HepG2 (cell line): ENCODE measurements around the gene YY1. TPM values are rescaled to one million over a fixed set of nuclear protein-coding genes. Genes with fewer than 3 reads are reported as not detected.

Experiments used
- ATF1 ChIP-seq: IDR thresholded peaks from 2 replicates; pipeline ENCODE4 v1.6.1; 2016; ENCODE audit warnings: mild to moderate bottlenecking, control low read depth
- CREB3 ChIP-seq: sonication (generic); formaldehyde crosslinking; IDR thresholded peaks from 2 replicates; pipeline ENCODE4 v1.5.0; 2020; ENCODE audit warnings: missing genetic modification reagents
- CSRNP1 ChIP-seq: sonication (generic); formaldehyde crosslinking; IDR thresholded peaks from 2 replicates; pipeline ENCODE4 v1.8.1; 2023; ENCODE audit warnings: mild to moderate bottlenecking, missing genetic modification reagents
- HOMEZ ChIP-seq: IDR thresholded peaks from 2 replicates; pipeline ENCODE4 v1.6.1; 2016; ENCODE audit warnings: low read depth
- KLF15 ChIP-seq: sonication (generic); formaldehyde crosslinking; IDR thresholded peaks from 2 replicates; pipeline ENCODE4 v1.8.1; 2023; ENCODE audit warnings: borderline replicate concordance, mild to moderate bottlenecking, inconsistent platforms, missing genetic modification reagents, mixed read lengths
- POLR2AphosphoS2 ChIP-seq: IDR thresholded peaks from 2 replicates; pipeline ENCODE4 v1.6.1; 2011; ENCODE audit warnings: low read depth, low read length, improper control_type of control experiment
- PRMT3 ChIP-seq: sonication (generic); formaldehyde crosslinking; IDR thresholded peaks from 2 replicates; pipeline ENCODE4 v1.8.1; 2022; ENCODE audit warnings: low read depth, mild to moderate bottlenecking, moderate library complexity, missing genetic modification reagents, borderline replicate concordance
- ZFP1 ChIP-seq: IDR thresholded peaks from 2 replicates; pipeline ENCODE4 v1.6.1; 2016
- ZFP36 ChIP-seq: fragments of 150-350 bp; IDR thresholded peaks from 2 replicates; pipeline ENCODE4 v1.6.1; 2018; ENCODE audit warnings: borderline replicate concordance, low read length, low read depth; ENCODE audit not compliant: partially characterized antibody
- ZNF251 ChIP-seq: sonication (generic); formaldehyde crosslinking; IDR thresholded peaks from 2 replicates; pipeline ENCODE4 v1.9.0; 2021; ENCODE audit warnings: mild to moderate bottlenecking, missing genetic modification reagents
- ZNF431 ChIP-seq: sonication (generic); formaldehyde crosslinking; IDR thresholded peaks from 2 replicates; pipeline ENCODE4 v1.9.0; 2022; ENCODE audit warnings: missing genetic modification reagents, low read depth, mild to moderate bottlenecking, borderline replicate concordance
- ZNF441 ChIP-seq: sonication (generic); formaldehyde crosslinking; IDR thresholded peaks from 2 replicates; pipeline ENCODE4 v1.7.0; 2021; ENCODE audit warnings: missing genetic modification reagents, borderline replicate concordance
- ZNF546 ChIP-seq: sonication (generic); formaldehyde crosslinking; conservative IDR thresholded peaks from 2 replicates; pipeline ENCODE4 v1.8.1; 2023; ENCODE audit warnings: mild to moderate bottlenecking, missing genetic modification reagents
- polyA plus RNA-seq, 8 experiments: library from polyadenylated mRNA; depleted of rRNA in 3 of 8; stranded (reverse) in 7 of 8; unstranded in 1 of 8; fragments of >200 nt; fragmentation: Illumina TruSeq in 4 of 8; extraction: Trizol in 4 of 8; gene quantifications; 2 replicates each; pipeline versions ENCODE4 v1.2.1 to v1.2.3, GENCODE V29; 2011 to 2016; ENCODE audit warnings: low read depth in 4 of 8, missing spikeins in 1 of 8, mixed read lengths in 1 of 8; ENCODE audit not compliant: insufficient read depth in 1 of 8
- total RNA-seq, 5 experiments: library from RNA; depleted of rRNA; stranded (reverse); fragments of >200 nt; fragmentation: Illumina TruSeq; extraction: Trizol; gene quantifications; 2 replicates each; pipeline ENCODE4 v1.2.3, GENCODE V29; 2016; ENCODE audit warnings: low read depth in 1 of 5
- TF ChIP-seq, protein P1 (sequence below): sonication (generic); formaldehyde crosslinking; IDR thresholded peaks from 2 replicates; pipeline ENCODE4 v1.5.1; 2020; ENCODE audit warnings: missing genetic modification reagents, mild to moderate bottlenecking, borderline replicate concordance
- TF ChIP-seq, protein P2 (sequence below): sonication (generic); formaldehyde crosslinking; IDR thresholded peaks from 2 replicates; pipeline ENCODE4 v1.4.0; 2020; ENCODE audit warnings: missing genetic modification reagents
- TF ChIP-seq, protein P3 (sequence below): sonication (generic); formaldehyde crosslinking; IDR thresholded peaks from 2 replicates; pipeline ENCODE4 v1.4.0; 2020; ENCODE audit warnings: mild to moderate bottlenecking, low read depth, missing genetic modification reagents

YY1 gene
- total and polyA plus RNA-seq, 2 of the 13 experiments (the other 11 are each of a cell fraction or from before 2014, with no cell fraction given) = 29.4 to 68.1 TPM

- TF ChIP-seq CREB3 (CRISPR knock-in tag) (no peak), ZNF546 (CRISPR knock-in tag) (no peak), HOMEZ (CRISPR knock-in tag) (0 out of 2 replicates have a peak, but pooled peaks have one; percentile 50), ZNF441 (CRISPR knock-in tag) (0 out of 2 replicates have a peak, but pooled peaks have one; percentile 51), POLR2AphosphoS2 (no peak), CSRNP1 (CRISPR knock-in tag) (no peak), ZFP1 (CRISPR knock-in tag) (0 out of 2 replicates have a peak, but pooled peaks have one; percentile 37), ZFP36 (no peak), KLF15 (CRISPR knock-in tag) (no peak), ZNF251 (CRISPR knock-in tag) (no peak), PRMT3 (CRISPR knock-in tag) (no peak), ATF1 (CRISPR knock-in tag) (peak; percentile 38; the same call in 1 of the 2 replicates), ZNF431 (CRISPR knock-in tag) (peak; percentile 53; the same call in 1 of the 2 replicates)
- TF ChIP-seq, protein P1, sequence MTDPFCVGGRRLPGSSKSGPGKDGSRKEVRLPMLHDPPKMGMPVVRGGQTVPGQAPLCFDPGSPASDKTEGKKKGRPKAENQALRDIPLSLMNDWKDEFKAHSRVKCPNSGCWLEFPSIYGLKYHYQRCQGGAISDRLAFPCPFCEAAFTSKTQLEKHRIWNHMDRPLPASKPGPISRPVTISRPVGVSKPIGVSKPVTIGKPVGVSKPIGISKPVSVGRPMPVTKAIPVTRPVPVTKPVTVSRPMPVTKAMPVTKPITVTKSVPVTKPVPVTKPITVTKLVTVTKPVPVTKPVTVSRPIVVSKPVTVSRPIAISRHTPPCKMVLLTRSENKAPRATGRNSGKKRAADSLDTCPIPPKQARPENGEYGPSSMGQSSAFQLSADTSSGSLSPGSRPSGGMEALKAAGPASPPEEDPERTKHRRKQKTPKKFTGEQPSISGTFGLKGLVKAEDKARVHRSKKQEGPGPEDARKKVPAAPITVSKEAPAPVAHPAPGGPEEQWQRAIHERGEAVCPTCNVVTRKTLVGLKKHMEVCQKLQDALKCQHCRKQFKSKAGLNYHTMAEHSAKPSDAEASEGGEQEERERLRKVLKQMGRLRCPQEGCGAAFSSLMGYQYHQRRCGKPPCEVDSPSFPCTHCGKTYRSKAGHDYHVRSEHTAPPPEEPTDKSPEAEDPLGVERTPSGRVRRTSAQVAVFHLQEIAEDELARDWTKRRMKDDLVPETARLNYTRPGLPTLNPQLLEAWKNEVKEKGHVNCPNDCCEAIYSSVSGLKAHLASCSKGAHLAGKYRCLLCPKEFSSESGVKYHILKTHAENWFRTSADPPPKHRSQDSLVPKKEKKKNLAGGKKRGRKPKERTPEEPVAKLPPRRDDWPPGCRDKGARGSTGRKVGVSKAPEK (CRISPR knock-in tag) = no peak
- TF ChIP-seq, protein P2, sequence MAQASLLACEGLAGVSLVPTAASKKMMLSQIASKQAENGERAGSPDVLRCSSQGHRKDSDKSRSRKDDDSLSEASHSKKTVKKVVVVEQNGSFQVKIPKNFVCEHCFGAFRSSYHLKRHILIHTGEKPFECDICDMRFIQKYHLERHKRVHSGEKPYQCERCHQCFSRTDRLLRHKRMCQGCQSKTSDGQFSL (CRISPR knock-in tag) = no peak
- TF ChIP-seq, protein P3, sequence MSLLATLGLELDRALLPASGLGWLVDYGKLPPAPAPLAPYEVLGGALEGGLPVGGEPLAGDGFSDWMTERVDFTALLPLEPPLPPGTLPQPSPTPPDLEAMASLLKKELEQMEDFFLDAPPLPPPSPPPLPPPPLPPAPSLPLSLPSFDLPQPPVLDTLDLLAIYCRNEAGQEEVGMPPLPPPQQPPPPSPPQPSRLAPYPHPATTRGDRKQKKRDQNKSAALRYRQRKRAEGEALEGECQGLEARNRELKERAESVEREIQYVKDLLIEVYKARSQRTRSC (CRISPR knock-in tag) = no peak
These were observed 34.7 kb upstream of the YY1 start (continued) for GRCh38 chr14:100203962-100204834.
